ENCODE results near the gene ANGPTL7. TPM values are rescaled to one million over a fixed set of nuclear protein-coding genes. Genes with fewer than 3 reads are reported as not detected.

ANGPTL7 gene
- total RNA-seq, 1 donor from 2014 or later, result 0.80 TPM

- H3K4me1 ChIP-seq, result no peaks in the 10 kb centered on the region
- intact Hi-C loops (cut with DNase I), result no loop called here
- H3K27me3 ChIP-seq (ENCODE audit: low read depth), result no peaks in the 10 kb centered on the region
- no peak for ATAC-seq
- TF ChIP-seq CTCF (IDR thresholded peaks at IDR 0.05), result no peak
- peaks cover 100% of the 10 kb centered on the region for H3K36me3 ChIP-seq
- no peaks in the 10 kb centered on the region for H3K9me3 ChIP-seq
- H3K4me3 ChIP-seq, result no peak overlapping the region
- DNase-seq, result no peak
- no peak overlapping the region for H3K27ac ChIP-seq
Measured at GRCh38 chr1:11198257-11198656, 9.1 kb downstream of the ANGPTL7 start.

- intact Hi-C loops (cut with DNase I), result no loop called here
- peaks cover 100% of the 10 kb centered on the region for H3K36me3 ChIP-seq
- TF ChIP-seq CTCF (IDR thresholded peaks at IDR 0.05), result no peak
Measured at GRCh38 chr1:11198851-11199594, 9.9 kb downstream of the ANGPTL7 start.

GRCh38 chr1:11204396-11205190 lies 15.4 kb downstream of the ANGPTL7 start:
- Histone ChIP-seq H3K4me1 (no peaks in the 10 kb centered on the region), H3K4me3 (no peak overlapping the region), H3K27me3 (ENCODE audit: low read depth) (no peaks in the 10 kb centered on the region), H3K9me3 (no peaks in the 10 kb centered on the region), H3K27ac (no peak overlapping the region), H3K36me3 (peaks cover 99% of the 10 kb centered on the region)
- intact Hi-C loops (cut with DNase I), result no loop called here
- TF ChIP-seq CTCF (IDR thresholded peaks at IDR 0.05), result no peak
- ATAC-seq (no peak), DNase-seq (no peak)

More at GRCh38 chr1:11198851-11199594, 9.9 kb downstream of the ANGPTL7 start:
- Histone ChIP-seq H3K4me1 (no peaks in the 10 kb centered on the region), H3K27me3 (ENCODE audit: low read depth) (no peaks in the 10 kb centered on the region), H3K9me3 (no peaks in the 10 kb centered on the region), H3K27ac (no peak overlapping the region), H3K4me3 (no peak overlapping the region)
- ATAC-seq (no peak), DNase-seq (no peak)

- DNase-seq (no peak), ATAC-seq (no peak)
- peaks cover 99% of the 10 kb centered on the region for H3K36me3 ChIP-seq
- TF ChIP-seq CTCF (IDR thresholded peaks at IDR 0.05), result no peak
- no peaks in the 10 kb centered on the region for H3K27me3 ChIP-seq (ENCODE audit: low read depth)
- intact Hi-C loops (cut with DNase I), result no loop called here
- H3K4me1 ChIP-seq, result no peaks in the 10 kb centered on the region
- no peak overlapping the region for H3K27ac ChIP-seq
- H3K9me3 ChIP-seq, result no peaks in the 10 kb centered on the region
- no peak overlapping the region for H3K4me3 ChIP-seq
Measured at GRCh38 chr1:11207898-11208611, 18.9 kb downstream of the ANGPTL7 start.

- no peaks in the 10 kb centered on the region for H3K4me1 ChIP-seq
- H3K9me3 ChIP-seq, result no peaks in the 10 kb centered on the region
- H3K36me3 ChIP-seq, result peaks cover 99% of the 10 kb centered on the region
- no peak for TF ChIP-seq CTCF (IDR thresholded peaks at IDR 0.05)
- no peak overlapping the region for H3K27ac ChIP-seq
- H3K4me3 ChIP-seq, result no peak overlapping the region
- no peaks in the 10 kb centered on the region for H3K27me3 ChIP-seq (ENCODE audit: low read depth)
- DNase-seq (no peak), ATAC-seq (no peak)
- intact Hi-C loops (cut with DNase I), result no loop called here
Measured at GRCh38 chr1:11211461-11211860, 22.3 kb downstream of the ANGPTL7 start.

Data from lower lobe of right lung (tissue), 2 donors.